ENCODE data around the gene SSBP4. TPM values are rescaled to one million over a fixed set of nuclear protein-coding genes. Genes with fewer than 3 reads are reported as not detected.

The SSBP4 gene
- total RNA-seq, result 54.1 and 66.1 TPM in 2 replicates

DNA sequence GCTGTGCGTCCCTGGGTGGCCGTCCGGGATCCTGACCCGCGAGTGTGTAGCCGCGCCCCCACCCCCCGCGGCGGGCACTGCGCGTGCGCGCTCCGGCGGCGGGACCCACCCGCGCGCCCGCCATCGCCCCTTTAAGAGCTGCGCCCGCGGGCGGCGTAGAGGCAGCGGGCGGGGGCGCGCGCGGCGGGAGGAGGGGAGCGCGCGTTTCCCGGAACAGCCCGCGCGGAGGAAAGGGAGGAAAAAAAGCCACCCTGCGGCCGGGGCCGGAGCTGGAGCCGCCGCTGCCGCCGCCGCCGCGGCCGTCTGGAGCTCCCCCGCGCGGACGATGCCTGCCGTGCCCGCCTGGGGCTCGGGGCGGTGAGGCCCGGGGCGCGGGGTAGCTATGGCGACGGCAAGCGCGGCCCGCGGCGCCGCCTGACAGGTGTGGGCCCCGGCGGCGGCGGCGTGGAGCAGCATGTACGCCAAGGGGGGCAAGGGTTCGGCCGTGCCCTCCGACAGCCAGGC is at the start of gene SSBP4:
Gene SSBP4, plus strand, starts transcription at position 204 of the 504 bp plus-strand sequence. Its CDS starts 251 bp downstream, at position 455.

DNA sequence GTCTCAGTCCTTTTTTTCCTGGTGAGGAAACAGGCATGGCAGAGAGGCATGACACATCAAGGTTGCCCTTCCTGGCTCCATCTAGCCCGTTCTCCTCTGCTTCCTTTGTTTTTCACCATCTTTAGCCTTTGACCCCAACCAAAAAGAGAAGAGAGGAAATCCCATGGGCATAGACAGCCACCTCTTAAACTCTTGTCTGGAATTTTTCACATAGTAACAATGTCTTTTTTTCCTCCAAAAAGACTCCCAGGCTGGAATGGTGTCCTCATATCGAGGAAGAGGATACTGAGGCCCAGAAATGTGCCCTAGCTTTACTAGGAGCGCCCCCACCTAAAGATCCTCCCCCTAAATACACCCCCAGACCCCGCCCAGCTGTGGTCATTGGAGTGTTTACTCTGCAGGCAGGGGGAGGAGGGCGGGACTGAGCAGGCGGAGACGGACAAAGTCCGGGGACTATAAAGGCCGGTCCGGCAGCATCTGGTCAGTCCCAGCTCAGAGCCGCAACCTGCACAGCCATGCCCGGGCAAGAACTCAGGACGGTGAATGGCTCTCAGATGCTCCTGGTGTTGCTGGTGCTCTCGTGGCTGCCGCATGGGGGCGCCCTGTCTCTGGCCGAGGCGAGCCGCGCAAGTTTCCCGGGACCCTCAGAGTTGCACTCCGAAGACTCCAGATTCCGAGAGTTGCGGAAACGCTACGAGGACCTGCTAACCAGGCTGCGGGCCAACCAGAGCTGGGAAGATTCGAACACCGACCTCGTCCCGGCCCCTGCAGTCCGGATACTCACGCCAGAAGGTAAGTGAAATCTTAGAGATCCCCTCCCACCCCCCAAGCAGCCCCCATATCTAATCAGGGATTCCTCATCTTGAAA is 33.3 kb upstream of the SSBP4 start, which contains the start of gene GDF15:
Gene GDF15, plus strand, starts transcription at position 484 of the 868 bp plus-strand sequence. Its CDS starts 32 bp downstream, at position 516.

DNA sequence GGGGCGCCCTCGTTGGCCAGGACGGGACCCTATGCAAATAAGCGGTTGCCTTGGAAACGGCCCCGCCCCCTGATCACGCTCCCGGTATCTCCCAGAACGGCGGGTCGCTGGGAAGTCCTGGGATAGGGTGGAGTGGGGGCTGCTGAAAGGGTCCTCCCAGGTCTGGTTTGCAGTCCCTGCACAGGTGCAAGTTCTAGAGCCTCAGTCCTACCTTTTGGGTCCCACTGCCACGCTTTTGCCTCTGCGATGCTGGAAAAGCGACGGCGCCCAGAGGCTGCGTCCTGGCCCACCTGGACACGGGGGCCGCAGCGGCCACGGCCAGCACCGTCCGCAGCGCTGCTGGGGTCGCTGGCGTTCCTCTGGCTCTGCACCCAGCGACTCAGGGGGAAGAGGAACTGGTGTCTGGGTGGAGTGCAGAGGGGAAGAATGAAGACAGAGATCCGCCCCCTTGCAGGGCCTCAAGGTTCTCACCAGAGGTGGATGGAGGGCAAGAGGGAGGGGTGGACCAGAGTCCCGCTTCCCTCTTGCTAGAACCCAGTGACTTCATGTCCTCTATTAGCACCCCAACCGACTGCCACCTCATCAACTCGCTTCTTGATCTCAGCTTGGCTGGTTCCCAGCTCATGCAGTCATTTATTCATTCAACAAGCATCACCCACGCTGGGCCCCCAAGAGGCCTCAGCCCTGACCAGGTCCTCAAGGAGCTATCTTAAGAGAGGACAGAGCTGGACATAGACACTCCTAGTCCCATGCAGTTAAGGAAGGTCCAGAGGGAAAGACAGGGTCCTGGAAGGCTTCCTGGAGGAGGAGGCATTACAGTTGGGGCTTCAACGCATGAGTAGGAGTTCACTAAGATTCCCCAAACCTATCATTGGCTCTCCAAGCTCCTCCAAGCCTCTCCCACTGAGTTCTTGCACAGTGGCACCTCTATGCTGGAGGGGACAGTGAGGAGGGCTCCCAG is 21.7 kb upstream of the SSBP4 start, which contains the start of gene LRRC25:
Gene LRRC25, minus strand, starts transcription at position 381 of the 961 bp plus-strand sequence. CDS start 659 bp downstream, outside the sequence.

DNA sequence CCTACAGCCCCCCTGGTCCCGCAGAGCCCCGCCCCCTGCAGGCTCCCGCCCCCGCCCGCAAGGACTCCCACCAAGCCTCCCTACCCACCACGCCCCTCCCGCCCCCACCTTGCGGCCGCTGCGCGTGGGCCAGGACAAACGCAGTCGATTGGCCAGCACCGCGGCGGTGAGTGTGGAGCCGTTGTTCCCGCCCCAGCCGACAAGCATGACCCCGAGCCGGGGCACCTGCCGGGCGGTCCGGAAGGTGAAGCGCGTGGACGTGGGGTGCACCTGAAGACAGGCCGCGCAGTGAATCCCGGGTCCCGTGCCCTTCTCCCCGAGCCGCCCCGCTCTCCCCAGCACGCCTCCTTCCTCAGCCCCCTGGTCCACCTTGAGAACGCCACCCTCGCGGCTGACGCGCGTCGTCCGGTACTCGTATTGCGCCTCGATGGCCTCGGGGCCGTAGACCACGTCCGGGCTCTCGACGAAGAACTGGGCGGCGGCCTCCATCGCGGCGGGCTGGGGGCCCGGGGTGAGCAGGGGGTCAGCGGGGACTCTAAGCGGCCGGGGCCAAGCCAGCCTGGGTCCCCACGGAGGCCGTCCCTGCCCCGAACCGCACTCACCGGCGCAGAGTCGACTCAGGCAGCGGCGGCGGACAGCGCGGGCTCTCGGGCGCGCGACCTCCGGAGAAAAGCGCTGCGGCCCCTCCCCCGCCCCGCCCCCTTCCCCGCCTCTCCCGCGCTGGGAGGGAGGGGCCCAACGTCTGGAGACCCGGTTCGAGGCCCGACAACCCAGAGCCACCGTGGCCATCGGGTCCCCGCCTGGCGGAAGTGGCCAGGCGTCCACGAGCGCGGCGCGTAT is 18.5 kb downstream of the SSBP4 start, which contains the start of gene ISYNA1:
Gene ISYNA1, minus strand, starts transcription at position 643 of the 840 bp plus-strand sequence. Its CDS starts 154 bp downstream, at position 489.

Other genes with a start within 250 kb of the SSBP4 start
- 39.4 and 59.7 TPM in 2 replicates for gene IFI30, start 245.6 kb upstream of the SSBP4 start, total RNA-seq
- gene MPV17L2, start 226.2 kb upstream of the SSBP4 start, total RNA-seq, result 7.5 and 14.0 TPM in 2 replicates
- gene RAB3A, start 215.4 kb upstream of the SSBP4 start, total RNA-seq, result 3.4 and 6.6 TPM in 2 replicates
- gene PDE4C, start 193.0 kb upstream of the SSBP4 start, total RNA-seq, result 0.12 and 0.26 TPM in 2 replicates
- gene IQCN, start 144.9 kb upstream of the SSBP4 start, total RNA-seq, result 0.13 and 0.87 TPM in 2 replicates
- 85.7 and 119 TPM in 2 replicates for gene JUND, start 137.8 kb upstream of the SSBP4 start, total RNA-seq
- 122 and 147 TPM in 2 replicates for gene LSM4, start 96.3 kb upstream of the SSBP4 start, total RNA-seq
- gene PGPEP1, start 78.8 kb upstream of the SSBP4 start, total RNA-seq, result 60.6 and 62.5 TPM in 2 replicates
- 41.1 and 66.9 TPM in 2 replicates for gene GDF15, start 33.2 kb upstream of the SSBP4 start, total RNA-seq
- gene LRRC25, start 21.8 kb upstream of the SSBP4 start, total RNA-seq, result 0.06 TPM in 1 of 2 replicates, not detected in the other
- gene ISYNA1, start 18.7 kb downstream of the SSBP4 start, total RNA-seq, result 9.6 and 10.8 TPM in 2 replicates
- gene ELL, start 102.7 kb downstream of the SSBP4 start, total RNA-seq, result 16.1 and 18.0 TPM in 2 replicates
- 256 and 259 TPM in 2 replicates for gene FKBP8, start 124.2 kb downstream of the SSBP4 start, total RNA-seq
- gene KXD1, start 138.5 kb downstream of the SSBP4 start, total RNA-seq, result 70.0 and 82.8 TPM in 2 replicates
- 850 and 972 TPM in 2 replicates for gene UBA52, start 152.5 kb downstream of the SSBP4 start, total RNA-seq
- 51.8 and 59.6 TPM in 2 replicates for gene REX1BD, start 169.4 kb downstream of the SSBP4 start, total RNA-seq
- 437 and 449 TPM in 2 replicates for gene CRLF1, start 187.4 kb downstream of the SSBP4 start, total RNA-seq
- gene TMEM59L, start 193.5 kb downstream of the SSBP4 start, total RNA-seq, result 3.1 and 4.0 TPM in 2 replicates
- gene KLHL26, start 217.6 kb downstream of the SSBP4 start, total RNA-seq, result 8.6 and 8.9 TPM in 2 replicates